GM21576 (cell line): Measurements from ENCODE around the gene TAF4.
A peak's percentile ranks its signal among the peaks of the same experiment; 100 is the strongest.

Source experiments
- ATAC-seq: cut with Tn5 transposase; IDR thresholded peaks from one replicate; pipeline ENCODE4 v1.9.1; 2021; ENCODE audit warnings: mild to moderate bottlenecking, moderate library complexity; ENCODE audit not compliant: unreplicated experiment

Gene TAF4

GRCh38 chr20:62044631-62045030, 21.1 kb downstream of the TAF4 start:
- ATAC-seq = no peak

GRCh38 chr20:62043131-62043914, 22.4 kb downstream of the TAF4 start:
- ATAC-seq = no peak

GRCh38 chr20:62042025-62042820, 23.5 kb downstream of the TAF4 start:
- no peak for ATAC-seq

- no peak for ATAC-seq
Measured at GRCh38 chr20:62040933-62041332, 24.7 kb downstream of the TAF4 start.

GRCh38 chr20:62040381-62040922, 25.2 kb downstream of the TAF4 start:
- no peak for ATAC-seq

GRCh38 chr20:62039738-62040137, 25.9 kb downstream of the TAF4 start:
- no peak for ATAC-seq

- ATAC-seq = no peak
Measured at GRCh38 chr20:62032609-62033368, 32.9 kb downstream of the TAF4 start.

- no peak for ATAC-seq
Measured at GRCh38 chr20:62031462-62032092, 34.1 kb downstream of the TAF4 start.

- ATAC-seq = peak; percentile 72
Measured at GRCh38 chr20:62030834-62031434, 34.7 kb downstream of the TAF4 start.

GRCh38 chr20:62030357-62030756, 35.3 kb downstream of the TAF4 start:
- ATAC-seq = no peak

GRCh38 chr20:62029949-62030348, 35.7 kb downstream of the TAF4 start:
- no peak for ATAC-seq

GRCh38 chr20:62029296-62029695, 36.4 kb downstream of the TAF4 start:
- no peak for ATAC-seq

GRCh38 chr20:62028384-62028783, 37.3 kb downstream of the TAF4 start:
- ATAC-seq = no peak

- no peak for ATAC-seq
Measured at GRCh38 chr20:62027698-62028321, 37.9 kb downstream of the TAF4 start.

- no peak for ATAC-seq
Measured at GRCh38 chr20:62027116-62027515, 38.6 kb downstream of the TAF4 start.

- ATAC-seq = no peak
Measured at GRCh38 chr20:62026564-62026856, 39.2 kb downstream of the TAF4 start.

GRCh38 chr20:62025832-62026563, 39.7 kb downstream of the TAF4 start:
- no peak for ATAC-seq

GRCh38 chr20:62025394-62025793, 40.3 kb downstream of the TAF4 start:
- ATAC-seq = no peak

GRCh38 chr20:62023935-62024334, 41.7 kb downstream of the TAF4 start:
- no peak for ATAC-seq
